ENCODE measurements around the gene CEACAM1. TPM values are rescaled to one million over a fixed set of nuclear protein-coding genes. Genes with fewer than 3 reads are reported as not detected.

Gene CEACAM1
- total RNA-seq, 1 experiment from 2014 or later, result 2.4 TPM

GRCh38 chr19:42554046-42554575 lies 25.8 kb upstream of the CEACAM1 start:
- intact Hi-C loops (cut with micrococcal nuclease; ENCODE audit: unreplicated experiment) (no loop called here), in situ Hi-C loops (cut with HindIII; ENCODE audit: low pct_unique_long_range_greater_than_20kb, low sequenced_read_pairs) (no loop called here)
- DNase-seq (ENCODE audit: low read depth, low spot score) (no peak), ATAC-seq (no peak)
- ChIA-PET POLR2A (no interaction called here), CTCF (no interaction called here)
- H3K9me3 ChIP-seq (ENCODE audit: control insufficient read depth, insufficient read depth, low read depth, low read length), result no peaks in the 10 kb centered on the region
- no peaks in the 10 kb centered on the region for H3K27me3 ChIP-seq (ENCODE audit: control insufficient read depth, insufficient read depth, low read length)
- TF ChIP-seq SIN3A (IDR thresholded peaks at IDR 0.05; ENCODE audit: borderline replicate concordance, insufficient read depth, low read depth, low read length) (no peak), CTCF (IDR thresholded peaks at IDR 0.05) (no peak)
- no peaks in the 10 kb centered on the region for H3K4me1 ChIP-seq (ENCODE audit: control insufficient read depth, insufficient read depth, low read length)
- no peaks in the 10 kb centered on the region for H3K36me3 ChIP-seq (ENCODE audit: control insufficient read depth, insufficient read depth, low read length)
- BruUV-seq (replicated peaks), result no TSS peak
- H3K4me3 ChIP-seq (ENCODE audit: low read depth in 2 of 2, low read length in 2 of 2), result no peak overlapping the region
- no peak overlapping the region for H3K27ac ChIP-seq (ENCODE audit: low read length)

DNA sequence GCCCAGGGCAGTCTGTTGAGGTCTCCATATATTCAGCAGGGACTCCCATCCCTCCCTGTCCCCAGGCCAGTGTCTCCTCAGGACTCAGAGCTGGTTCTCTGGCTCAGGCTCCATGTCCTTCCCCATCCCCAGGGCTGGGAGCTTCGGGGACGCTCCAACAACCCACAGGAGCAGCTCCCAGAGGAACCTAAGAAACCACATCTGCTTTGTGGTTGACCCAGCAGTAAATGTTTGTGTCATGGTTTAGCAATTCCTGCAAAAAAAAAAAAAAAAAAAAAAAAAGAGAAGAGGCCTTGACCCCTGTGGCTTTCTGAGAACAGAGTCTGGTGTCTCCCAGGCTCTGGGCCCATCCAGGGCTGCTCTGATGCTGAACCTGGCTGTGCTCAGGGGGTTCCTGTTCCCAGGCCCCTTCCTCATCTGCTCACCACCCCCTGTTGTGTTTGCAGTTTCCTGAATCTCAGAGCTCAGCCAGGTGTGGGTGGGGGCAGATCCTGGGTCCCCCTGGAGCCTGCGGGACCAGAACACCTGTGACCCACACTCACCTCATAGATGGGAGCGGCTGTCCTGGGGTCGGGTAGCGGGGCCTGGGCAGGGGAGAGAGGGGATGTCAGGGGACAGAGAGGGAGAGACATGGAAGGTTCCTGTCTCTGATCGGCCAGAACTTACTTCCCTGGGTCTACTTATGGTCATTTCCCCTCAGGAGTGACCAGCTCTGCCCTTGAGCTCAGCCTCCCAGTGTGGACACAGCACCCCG lies 25.2 kb upstream of the CEACAM1 start:
- ChIA-PET CTCF (no interaction called here), POLR2A (no interaction called here)
- Histone ChIP-seq H3K4me3 (ENCODE audit: low read depth in 2 of 2, low read length in 2 of 2) (no peak overlapping the region), H3K9me3 (ENCODE audit: control insufficient read depth, insufficient read depth, low read depth, low read length) (no peaks in the 10 kb centered on the region), H3K27ac (ENCODE audit: low read length) (no peak overlapping the region), H3K27me3 (ENCODE audit: control insufficient read depth, insufficient read depth, low read length) (no peaks in the 10 kb centered on the region), H3K36me3 (ENCODE audit: control insufficient read depth, insufficient read depth, low read length) (no peaks in the 10 kb centered on the region), H3K4me1 (ENCODE audit: control insufficient read depth, insufficient read depth, low read length) (no peaks in the 10 kb centered on the region)
- in situ Hi-C loops (cut with HindIII; ENCODE audit: low pct_unique_long_range_greater_than_20kb, low sequenced_read_pairs), result no loop called here
- ATAC-seq, result no peak
- intact Hi-C loops (cut with micrococcal nuclease; ENCODE audit: unreplicated experiment), result no loop called here
- TF ChIP-seq, protein P1, sequence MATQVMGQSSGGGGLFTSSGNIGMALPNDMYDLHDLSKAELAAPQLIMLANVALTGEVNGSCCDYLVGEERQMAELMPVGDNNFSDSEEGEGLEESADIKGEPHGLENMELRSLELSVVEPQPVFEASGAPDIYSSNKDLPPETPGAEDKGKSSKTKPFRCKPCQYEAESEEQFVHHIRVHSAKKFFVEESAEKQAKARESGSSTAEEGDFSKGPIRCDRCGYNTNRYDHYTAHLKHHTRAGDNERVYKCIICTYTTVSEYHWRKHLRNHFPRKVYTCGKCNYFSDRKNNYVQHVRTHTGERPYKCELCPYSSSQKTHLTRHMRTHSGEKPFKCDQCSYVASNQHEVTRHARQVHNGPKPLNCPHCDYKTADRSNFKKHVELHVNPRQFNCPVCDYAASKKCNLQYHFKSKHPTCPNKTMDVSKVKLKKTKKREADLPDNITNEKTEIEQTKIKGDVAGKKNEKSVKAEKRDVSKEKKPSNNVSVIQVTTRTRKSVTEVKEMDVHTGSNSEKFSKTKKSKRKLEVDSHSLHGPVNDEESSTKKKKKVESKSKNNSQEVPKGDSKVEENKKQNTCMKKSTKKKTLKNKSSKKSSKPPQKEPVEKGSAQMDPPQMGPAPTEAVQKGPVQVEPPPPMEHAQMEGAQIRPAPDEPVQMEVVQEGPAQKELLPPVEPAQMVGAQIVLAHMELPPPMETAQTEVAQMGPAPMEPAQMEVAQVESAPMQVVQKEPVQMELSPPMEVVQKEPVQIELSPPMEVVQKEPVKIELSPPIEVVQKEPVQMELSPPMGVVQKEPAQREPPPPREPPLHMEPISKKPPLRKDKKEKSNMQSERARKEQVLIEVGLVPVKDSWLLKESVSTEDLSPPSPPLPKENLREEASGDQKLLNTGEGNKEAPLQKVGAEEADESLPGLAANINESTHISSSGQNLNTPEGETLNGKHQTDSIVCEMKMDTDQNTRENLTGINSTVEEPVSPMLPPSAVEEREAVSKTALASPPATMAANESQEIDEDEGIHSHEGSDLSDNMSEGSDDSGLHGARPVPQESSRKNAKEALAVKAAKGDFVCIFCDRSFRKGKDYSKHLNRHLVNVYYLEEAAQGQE (IDR thresholded peaks at IDR 0.05; ENCODE audit: insufficient read depth in 1 of 2, low read depth in 2 of 2, low read length in 1 of 2), result no peak
- TF ChIP-seq POLR2AphosphoS5 (IDR thresholded peaks at IDR 0.05; ENCODE audit: low read depth, low read length) (no peak), TCF7L2 (IDR thresholded peaks at IDR 0.05; ENCODE audit: low read depth, low read length) (no peak), CTCF (IDR thresholded peaks at IDR 0.05) (no peak), SIN3A (IDR thresholded peaks at IDR 0.05; ENCODE audit: borderline replicate concordance, insufficient read depth, low read depth, low read length) (no peak)
- DNase-seq (ENCODE audit: low read depth, low spot score), result no peak
- no TSS peak for BruUV-seq (replicated peaks)
